Ovary (tissue), 9 donors: ENCODE results near the gene SLC36A2. TPM values are rescaled to one million over a fixed set of nuclear protein-coding genes. Genes with fewer than 3 reads are reported as not detected.
"Not testable (repeated sequence)": the region's sequence is repeated elsewhere in the genome, so short reads cannot be mapped to it uniquely, and the experiment has no call there.

Source experiments
- DNase-seq, 5 donors: peaks; one replicate each; pipeline ENCODE4 v3.0.0-alpha.2; 2019 to 2020
- H3K27ac ChIP-seq, 2 donors: fragments of 200-600 bp; one replicate each; pipeline versions ENCODE4 v1.5.1 to v1.8.0; 2019 to 2022
- H3K27me3 ChIP-seq: fragments of 200-600 bp; one replicate; pipeline ENCODE4 v1.8.0; 2022
- H3K36me3 ChIP-seq: fragments of 200-600 bp; sonication (generic); one replicate; pipeline ENCODE4 v1.5.1; 2019
- H3K4me1 ChIP-seq: one replicate; pipeline ENCODE4 v1.8.1; 2013; ENCODE audit warnings: mild to moderate bottlenecking, moderate library complexity; ENCODE audit not compliant: insufficient read depth
- H3K4me3 ChIP-seq: fragments of 200-600 bp; sonication (generic); one replicate; pipeline ENCODE4 v1.5.1; 2017
- H3K9me3 ChIP-seq, 2 donors: fragments of 200-600 bp in 1 of 2; sonication (generic) in 1 of 2; one replicate each; pipeline versions ENCODE4 v1.5.1 to v1.8.1; 2013 to 2019; ENCODE audit warnings: mild to moderate bottlenecking in 1 of 2, moderate library complexity in 1 of 2
- CTCF ChIP-seq, 3 donors: fragments of 450-650 bp in 2 of 3; fragments of 200-600 bp in 1 of 3; IDR thresholded peaks; one replicate each; pipeline versions ENCODE4 v1.5.1 to v1.8.0; 2016 to 2022; ENCODE audit warnings: antibody characterized with exemption in 3 of 3, mild to moderate bottlenecking in 1 of 3
- EP300 ChIP-seq: sonication (generic); formaldehyde crosslinking; IDR thresholded peaks from one replicate; pipeline ENCODE4 v1.6.1; 2017; ENCODE audit warnings: antibody characterized with exemption
- POLR2A ChIP-seq: fragments of 450-650 bp; IDR thresholded peaks from one replicate; pipeline ENCODE4 v1.6.1; 2017; ENCODE audit warnings: antibody characterized with exemption, mild to moderate bottlenecking, moderate library complexity
- whole genome bisulfite sequencing, 3 donors: extraction: QIAGEN DNeasy Blood & Tissue Kit in 1 of 3; methylation state at CpG; one replicate each; pipeline versions ENCODE4 v1.1.5 to v1.1.7; 2013 to 2017; 5-methylcytosine and 5-hydroxymethylcytosine counted together
- intact Hi-C, 4 donors: fragments of 100-400 bp; cut with DNase I; formaldehyde crosslinking; loops; one replicate each; pipeline versions ENCODE4 v1.11.0 to v1.15.1; 2022 to 2023
- polyA plus RNA-seq, 2 donors: library from polyadenylated mRNA; stranded (reverse); fragments of 200-250 nt in 1 of 2; fragments of 350-450 nt in 1 of 2; fragmentation: Illumina TruSeq in 1 of 2; extraction: RNeasy Lipid Tissue Mini Kit (QIAGEN cat#74804) in 1 of 2; gene quantifications; one replicate each; pipeline ENCODE4 v1.2.3, GENCODE V29; 2013 to 2014
- total RNA-seq, 7 donors: library from RNA; depleted of rRNA in 2 of 7; stranded (reverse); fragments of >200 nt in 2 of 7; fragmentation: NEBNext Ultra II Directional in 3 of 7; extraction: Animal tissue kit (Norgen Biotek cat#: 25700) in 3 of 7; gene quantifications; one replicate each; pipeline versions ENCODE4 v1.1.0 to v1.2.4, GENCODE V29; 2016 to 2023
- donor health status: DM: no; HTN: no; CAD: no; lungs with moderate emphysema.
- donor health status: DM: no; HTN: no; CAD: no.
- donor health status: Bipolar disorder and iron deficiency.
- donor health status: DM: yes; HTN: yes; CAD: no.
- donor health status: DM: no; HTN: no; CAD: no.
- donor health status: DM: yes; HTN: yes; CAD: no.

The SLC36A2 gene
- total and polyA plus RNA-seq, 9 donors = not detected

GRCh38 chr5:151310932-151311331 lies 36.4 kb downstream of the SLC36A2 start:
- intact Hi-C loops = no loop called here
- Histone ChIP-seq H3K36me3 (no peaks in the 10 kb centered on the region), H3K9me3 (no peaks in the 10 kb centered on the region), H3K27ac (no peak overlapping the region), H3K4me1 (no peaks in the 10 kb centered on the region), H3K4me3 (no peak overlapping the region), H3K27me3 (no peaks in the 10 kb centered on the region)
- no peak for TF ChIP-seq CTCF (IDR thresholded peaks at IDR 0.05)
- no peak for DNase-seq

- H3K4me1 ChIP-seq, H3K36me3 ChIP-seq, H3K9me3 ChIP-seq, H3K27ac ChIP-seq, DNase-seq, H3K4me3 ChIP-seq, H3K27me3 ChIP-seq, intact Hi-C loops: not testable (repeated sequence)
- WGBS, 3 donors = 85 to 92% (median 90%) methylated on average over 15 of the region's 15 CpGs
Measured at GRCh38 chr5:151309821-151310220, 37.5 kb downstream of the SLC36A2 start.

- H3K4me3 ChIP-seq, H3K9me3 ChIP-seq, H3K4me1 ChIP-seq, H3K27ac ChIP-seq, H3K36me3 ChIP-seq, intact Hi-C loops, H3K27me3 ChIP-seq, DNase-seq: not testable (repeated sequence)
- WGBS, 3 donors = 96 to 97% (median 96%) methylated on average over 24 to 27 of the region's 27 CpGs
Measured at GRCh38 chr5:151309266-151309665, 38.1 kb downstream of the SLC36A2 start.

GRCh38 chr5:151303666-151304065 lies 43.7 kb downstream of the SLC36A2 start, which contains the start of gene SLC36A3:
Gene SLC36A3, minus strand, starts transcription at chr5:151303766. Its CDS starts 412 bp downstream, at chr5:151303354.
- Histone ChIP-seq H3K9me3 (no peaks in the 10 kb centered on the region), H3K27me3 (no peaks in the 10 kb centered on the region), H3K4me1 (no peaks in the 10 kb centered on the region), H3K27ac (no peak within 1 kb of the TSS), H3K4me3 (no peak within 1 kb of the TSS), H3K36me3 (no peaks in the 10 kb centered on the region)
- WGBS, 3 donors = 72 to 85% (median 84%) methylated on average over 2 of the region's 2 CpGs
- intact Hi-C loops = no loop called here
- no peak for DNase-seq
- TF ChIP-seq EP300 = no peak
- no peak for TF ChIP-seq CTCF (IDR thresholded peaks at IDR 0.05)
- TF ChIP-seq POLR2A = no peak

GRCh38 chr5:151298063-151298855 lies 49.1 kb downstream of the SLC36A2 start:
- no peak overlapping the region for H3K27ac ChIP-seq
- no peak for DNase-seq
- no peaks in the 10 kb centered on the region for H3K36me3 ChIP-seq
- WGBS, 3 donors = 32 to 90% (median 88%) methylated on average over 6 of the region's 6 CpGs
- H3K4me1 ChIP-seq = no peaks in the 10 kb centered on the region
- intact Hi-C loops = no loop called here
- no peaks in the 10 kb centered on the region for H3K9me3 ChIP-seq
- H3K27me3 ChIP-seq = no peaks in the 10 kb centered on the region
- TF ChIP-seq EP300 (no peak), CTCF (IDR thresholded peaks at IDR 0.05) (no peak), POLR2A (no peak)
- no peak overlapping the region for H3K4me3 ChIP-seq
